ENCODE measurements around the gene FMN1. TPM values are rescaled to one million over a fixed set of nuclear protein-coding genes. Genes with fewer than 3 reads are reported as not detected.

The FMN1 gene
- total and polyA plus RNA-seq, 10 of the 15 experiments (the other 5 are each of a cell fraction or from before 2014, with no cell fraction given) = 0.05 to 0.16 (median 0.08) TPM; not detected in 4

DNA sequence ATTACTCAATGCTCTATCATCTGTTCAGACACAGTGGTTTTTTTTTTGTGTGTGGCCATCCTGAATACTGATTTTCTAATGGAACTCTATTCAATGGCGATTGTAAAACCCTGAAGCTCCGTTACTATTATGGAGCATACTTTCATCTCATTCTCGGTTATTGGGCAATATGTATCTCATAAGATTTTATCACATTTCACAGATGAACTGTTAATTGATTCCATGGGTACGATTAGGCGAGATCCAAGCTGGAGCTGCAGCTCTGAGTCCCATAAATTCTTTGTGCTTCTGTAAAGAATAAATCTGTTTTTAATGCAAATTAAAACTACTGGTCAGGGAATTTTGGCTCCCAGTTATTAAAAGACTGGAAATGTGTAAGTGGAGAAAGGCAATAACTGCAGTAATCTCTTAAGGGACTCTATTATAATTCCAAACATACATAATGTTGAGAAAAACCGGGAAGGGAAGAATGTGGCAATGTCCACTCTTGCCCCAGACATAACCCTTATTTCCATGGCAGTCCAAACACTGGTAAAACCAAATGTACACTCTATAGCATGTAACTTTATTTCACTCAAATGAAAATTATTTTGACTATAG, 394.5 kb downstream of the FMN1 start:
- ChIA-PET POLR2A (no interaction called here), RAD21 (ENCODE audit: unreplicated experiment) (no interaction called here), SMC1A (ENCODE audit: uncharacterized antibody, unreplicated experiment) (interaction anchor here (1.3 kb wide), 1 partner anchor 16 kb away, joined by 5 read pairs; no protein-coding TSS in a partner anchor), CTCF (interaction anchor here (1.5 kb wide), 1 partner anchor 17 kb away, joined by 3 read pairs; no protein-coding TSS in a partner anchor)
- Histone ChIP-seq H4K20me1 (ENCODE audit: control insufficient read depth, insufficient read depth) (no peaks in the 10 kb centered on the region), H3K27ac (ENCODE audit: control insufficient read depth, insufficient read depth) (no peak overlapping the region), H3K9me3 (replicated peaks; ENCODE audit: control insufficient read depth, insufficient read depth, low read length) (peaks cover 3% of the 10 kb centered on the region; the same call in 1 of the 3 replicates), H3K9ac (ENCODE audit: control insufficient read depth, insufficient read depth, low read length) (no peak overlapping the region), H3K4me3 (no peak overlapping the region), H3K4me2 (ENCODE audit: control insufficient read depth, insufficient read depth) (no peak overlapping the region), H3K4me1 (ENCODE audit: control insufficient read depth, insufficient read depth, low read length) (no peaks in the 10 kb centered on the region), H3K79me2 (ENCODE audit: control insufficient read depth, insufficient read depth, low read length) (no peaks in the 10 kb centered on the region), H2AFZ (ENCODE audit: control insufficient read depth, low read depth, low read length) (no peak overlapping the region), H3K36me3 (ENCODE audit: control insufficient read depth in 2 of 2, insufficient read depth in 2 of 2, low read length in 1 of 2) (no peaks in the 10 kb centered on the region), H3K27me3 (replicated peaks in 1 of 2; ENCODE audit: control insufficient read depth in 2 of 2, insufficient read depth in 2 of 2, low read length in 1 of 2) (no peaks in the 10 kb centered on the region)
- no peak for ATAC-seq
- intact Hi-C loops (cut with micrococcal nuclease; ENCODE audit: unreplicated experiment) = loop anchor here (10.0 kb wide), 1 partner anchor 55 kb away; no protein-coding TSS in a partner anchor
- BruUV-seq (replicated peaks) = no TSS peak
- in situ Hi-C loops (cut with MboI) = no loop called here
- WGBS (ENCODE audit: insufficient coverage, insufficient replicate concordance, low lambda C conversion rate, missing lambda C conversion rate) = 21% methylated on average over 6 of the region's 6 CpGs
- no peak for FAIRE-seq
- TF ChIP-seq SMAD1 (IDR thresholded peaks at IDR 0.05; ENCODE audit: low read depth, partially characterized antibody) (no peak), FOXM1 (IDR thresholded peaks at IDR 0.05; ENCODE audit: low read depth, low read length) (no peak), ZBTB33 (IDR thresholded peaks at IDR 0.05) (no peak), YBX1 (IDR thresholded peaks at IDR 0.05) (no peak), NR2C1 (IDR thresholded peaks at IDR 0.05) (no peak), E4F1 (IDR thresholded peaks at IDR 0.05; ENCODE audit: borderline replicate concordance, partially characterized antibody) (no peak), BCL11A (IDR thresholded peaks at IDR 0.05; ENCODE audit: low read depth, low read length) (no peak), SMC3 (IDR thresholded peaks at IDR 0.05; ENCODE audit: borderline replicate concordance, low read length) (no peak), NBN (IDR thresholded peaks at IDR 0.05) (no peak), HDAC2 (IDR thresholded peaks at IDR 0.05) (no peak), BMI1 (IDR thresholded peaks at IDR 0.05; ENCODE audit: borderline replicate concordance) (no peak), E2F4 (IDR thresholded peaks at IDR 0.05; ENCODE audit: low read depth, low read length) (no peak), RUNX3 (IDR thresholded peaks at IDR 0.05; ENCODE audit: low read length) (no peak)
- TF ChIP-seq, protein P1, sequence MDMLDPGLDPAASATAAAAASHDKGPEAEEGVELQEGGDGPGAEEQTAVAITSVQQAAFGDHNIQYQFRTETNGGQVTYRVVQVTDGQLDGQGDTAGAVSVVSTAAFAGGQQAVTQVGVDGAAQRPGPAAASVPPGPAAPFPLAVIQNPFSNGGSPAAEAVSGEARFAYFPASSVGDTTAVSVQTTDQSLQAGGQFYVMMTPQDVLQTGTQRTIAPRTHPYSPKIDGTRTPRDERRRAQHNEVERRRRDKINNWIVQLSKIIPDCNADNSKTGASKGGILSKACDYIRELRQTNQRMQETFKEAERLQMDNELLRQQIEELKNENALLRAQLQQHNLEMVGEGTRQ (IDR thresholded peaks at IDR 0.05; ENCODE audit: borderline replicate concordance, low read depth, low read length) = no peak
- no peak for DNase-seq (ENCODE audit: low read depth, low spot score)

Data from GM12878 (cell line).